Activated gamma-delta T cell treated with anti-CD3 and anti-CD28 coated beads, Interleukin-2, amount 50 U/mL, for 16 hours (primary cell): ENCODE data around the gene MCM3.

Experiments
- DNase-seq: peaks from one replicate; pipeline ENCODE4 v3.0.0-alpha.2; 2020; ENCODE audit warnings: low read depth

Gene MCM3

DNA sequence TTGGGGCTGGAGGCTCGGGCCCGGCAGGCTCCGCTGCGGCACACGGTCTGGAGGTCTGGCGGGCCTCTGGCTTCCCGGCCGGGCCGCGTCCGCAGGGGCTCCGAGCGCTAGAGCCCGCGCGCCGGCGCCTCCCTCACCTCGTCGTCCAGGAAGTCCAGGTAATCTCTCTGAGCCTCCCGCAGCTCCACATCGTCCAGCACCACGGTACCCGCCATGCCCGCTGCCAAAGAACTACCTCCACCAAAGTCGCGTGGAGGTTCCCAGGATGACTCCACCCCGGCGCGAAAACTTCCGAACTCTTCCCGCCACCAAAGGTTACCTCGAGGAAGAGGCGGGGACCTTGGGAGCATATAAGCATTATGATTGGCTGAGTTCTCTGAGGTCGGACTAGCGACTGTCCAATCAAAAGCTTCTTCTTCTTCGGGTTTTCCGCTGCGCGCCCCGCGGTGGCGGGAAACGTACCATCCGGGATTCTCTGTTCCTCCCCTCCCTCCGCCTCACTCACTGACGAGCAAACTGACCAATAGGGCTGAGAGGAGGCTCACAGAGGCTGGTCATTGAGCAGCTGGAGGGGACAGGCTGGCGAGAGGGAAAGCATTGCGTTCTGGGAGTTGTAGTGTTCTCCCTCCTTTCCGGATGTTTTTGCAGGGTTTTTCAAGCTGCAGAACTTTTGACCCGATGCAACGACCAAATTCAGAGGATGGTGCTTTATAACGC lies at the start of gene MCM3:
Gene MCM3 (minus strand): TSS at position 283 of the 717 bp plus-strand sequence. CDS start 68 bp downstream, at position 215.
- DNase-seq, result peak; percentile 93

DNA sequence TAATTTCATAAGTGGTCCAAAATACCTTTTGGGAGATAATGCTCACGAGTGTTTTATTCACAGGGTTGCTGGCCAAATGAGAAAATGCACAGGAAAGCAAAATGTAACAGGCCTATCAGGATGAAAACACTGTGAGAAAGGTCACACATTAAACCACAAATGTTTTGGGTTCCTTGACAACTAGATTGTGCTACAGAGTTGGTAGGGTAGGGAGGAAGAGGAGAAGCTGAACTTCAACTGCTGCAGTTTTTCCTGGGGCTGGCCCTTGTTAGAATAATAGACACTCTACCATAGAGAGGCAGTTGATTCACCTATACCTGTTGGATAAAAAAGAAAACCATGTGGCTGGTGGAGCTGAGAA lies 49.3 kb upstream of the MCM3 start:
- DNase-seq, result no peak

DNA sequence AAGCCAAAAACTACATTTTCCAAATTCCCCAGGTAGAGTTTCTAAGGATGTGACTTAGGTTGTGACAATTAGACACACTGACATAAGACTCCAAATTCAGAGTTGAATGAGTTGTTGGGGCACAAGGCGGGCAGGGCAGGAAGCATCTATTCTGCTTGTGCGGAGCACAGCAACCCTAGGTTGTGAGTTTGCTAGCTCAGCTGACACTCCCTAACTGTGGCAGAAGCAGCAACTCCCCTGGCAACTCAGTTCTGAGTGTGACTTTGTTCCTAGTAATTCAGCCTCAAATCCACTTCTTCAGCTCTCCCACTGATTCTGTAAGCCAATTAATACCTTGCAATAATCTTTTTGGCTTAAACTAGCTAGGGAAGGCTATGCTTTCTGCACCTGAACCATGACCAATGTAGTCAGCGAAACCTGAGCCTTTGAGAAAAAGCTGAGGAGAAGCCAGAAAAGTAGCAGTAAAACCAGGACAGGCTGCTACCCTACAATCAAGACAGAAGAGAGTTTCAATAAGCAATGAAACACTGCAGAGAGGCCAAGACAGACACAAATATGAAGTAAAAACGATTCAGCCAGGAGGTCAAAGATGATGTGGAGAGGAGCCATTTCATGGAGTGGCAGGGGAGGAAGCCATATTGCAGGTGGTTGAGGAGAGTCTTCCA lies 47.4 kb upstream of the MCM3 start:
- no peak for DNase-seq

DNA sequence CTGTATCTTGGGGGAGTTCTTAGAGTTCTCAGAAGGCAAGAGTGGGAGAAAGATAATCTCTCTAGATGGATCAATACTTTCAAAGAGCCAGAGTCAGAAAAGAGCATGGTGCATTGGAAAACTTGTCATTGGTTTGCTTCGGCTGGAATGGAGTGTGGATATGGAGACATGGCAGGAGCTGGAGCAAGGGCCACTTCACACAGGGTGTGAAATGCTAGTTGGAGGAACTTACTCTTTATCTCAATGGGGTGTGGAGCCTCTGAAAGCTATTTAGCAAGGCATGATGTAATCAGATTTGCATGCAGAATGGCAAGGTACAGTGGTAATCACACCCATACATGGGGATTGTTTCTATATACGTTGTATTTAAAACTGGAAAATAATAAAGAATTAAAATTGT lies 45.9 kb upstream of the MCM3 start:
- no peak for DNase-seq

DNA sequence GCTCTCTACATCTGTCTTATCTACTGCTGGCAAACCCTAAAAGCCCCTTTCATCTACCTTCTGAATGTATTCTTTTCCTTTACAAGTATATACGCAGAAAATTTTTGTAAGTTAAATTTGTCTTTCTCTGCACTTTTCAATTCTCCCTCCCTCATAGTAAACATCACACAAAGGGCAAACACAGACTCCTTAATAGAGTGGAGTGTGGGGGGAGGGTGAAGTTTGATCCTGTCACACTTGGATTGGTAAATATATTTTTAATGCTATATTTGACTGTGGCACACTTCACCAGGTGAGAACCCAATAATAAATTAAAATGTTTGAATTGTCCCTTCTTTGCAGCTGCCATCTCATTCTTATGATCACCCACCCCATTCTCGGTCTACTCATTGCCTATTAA lies 44.2 kb upstream of the MCM3 start:
- no peak for DNase-seq

DNA sequence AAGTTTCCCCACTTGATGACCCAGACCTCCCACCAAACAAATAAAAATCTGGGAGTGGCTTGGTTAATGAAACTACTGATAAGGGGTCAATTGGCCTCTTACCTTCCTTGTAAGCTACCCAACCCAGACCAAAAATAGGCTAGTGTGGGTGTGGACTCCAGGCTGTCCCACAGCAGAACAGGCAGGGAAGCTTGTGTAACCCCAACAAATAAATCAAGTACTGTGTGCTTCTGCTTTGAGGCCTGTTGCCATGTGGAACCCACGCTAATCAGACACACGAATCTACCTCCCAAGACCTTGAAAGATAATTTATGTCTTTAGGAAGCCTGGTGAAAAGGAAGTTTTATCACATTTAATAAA lies 43.7 kb upstream of the MCM3 start:
- DNase-seq, result no peak

DNA sequence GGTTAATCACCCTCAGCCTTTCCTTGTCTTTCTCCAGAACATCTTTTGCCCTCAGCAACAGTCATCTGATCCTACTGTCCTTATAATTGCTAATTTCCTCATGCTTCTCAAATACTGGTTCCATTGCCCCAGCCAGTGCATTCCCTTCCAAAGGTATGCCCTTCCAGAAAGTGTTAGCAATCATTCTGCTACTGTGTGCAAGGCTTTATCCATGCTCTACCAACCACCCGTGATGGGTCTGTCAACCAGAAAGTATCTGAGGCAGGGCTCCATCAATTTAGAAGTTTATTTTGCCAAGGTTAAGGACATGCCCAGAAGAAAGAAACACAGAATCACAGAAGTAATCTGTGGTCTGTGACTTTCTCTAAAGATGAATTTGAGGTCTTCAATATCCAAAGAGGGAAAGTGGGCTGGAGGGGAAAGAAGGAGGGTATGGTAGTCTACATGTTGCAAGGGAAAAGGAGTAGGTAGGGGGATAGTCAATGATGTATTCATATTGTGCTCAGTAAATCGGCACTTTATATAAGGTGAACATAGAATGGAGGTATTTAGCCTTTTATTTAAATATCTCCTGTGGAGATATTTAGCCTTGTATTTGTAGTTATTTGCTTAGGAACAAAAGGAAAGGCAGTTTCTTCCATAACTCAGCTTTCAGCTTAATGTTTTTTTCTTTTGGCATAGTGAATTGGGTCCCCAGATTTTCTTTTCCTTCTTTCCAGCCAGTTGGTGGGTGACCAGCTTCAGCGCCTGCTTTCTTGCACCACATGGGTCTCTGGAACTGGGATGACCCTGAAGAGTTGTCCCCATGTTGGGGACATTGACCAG lies 42.2 kb upstream of the MCM3 start:
- no peak for DNase-seq

DNA sequence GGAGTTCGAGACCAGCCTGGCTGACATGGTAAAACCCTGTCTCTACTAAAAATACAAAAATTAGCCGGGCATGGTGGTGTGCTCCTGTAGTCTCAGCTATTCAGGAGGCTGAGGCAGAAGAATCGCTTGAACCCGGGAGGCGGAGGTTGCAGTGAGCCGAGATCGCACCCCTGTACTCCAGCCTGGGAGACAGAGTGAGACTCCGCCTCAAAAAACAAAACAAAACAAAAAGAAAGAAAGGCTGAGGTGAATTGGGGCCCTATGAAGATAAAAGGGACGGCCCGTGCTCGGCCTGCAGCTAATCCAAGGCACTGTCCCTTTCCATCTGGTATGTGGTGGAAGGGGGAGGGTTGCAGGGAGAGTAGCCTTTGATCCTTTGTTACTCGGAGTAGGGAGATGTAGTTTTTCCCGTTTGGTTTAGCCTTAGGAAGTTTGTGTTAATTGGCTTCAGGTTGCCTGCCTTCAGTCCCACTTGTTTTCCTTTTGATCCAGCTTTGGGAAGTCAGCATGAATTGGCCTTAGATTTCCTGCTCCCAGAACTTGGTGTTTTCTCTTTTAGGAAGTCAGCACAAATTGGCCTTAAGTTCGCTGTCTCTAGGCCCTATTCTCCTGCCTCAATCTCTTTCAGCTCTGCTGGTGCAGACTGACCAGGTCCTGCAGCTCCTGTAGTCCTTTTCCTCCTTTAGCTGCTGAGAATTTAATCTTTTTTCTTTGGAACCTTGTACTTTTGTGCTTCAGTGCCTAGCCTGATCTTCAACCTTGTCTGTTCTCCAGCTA lies 41.3 kb upstream of the MCM3 start:
- no peak for DNase-seq

DNA sequence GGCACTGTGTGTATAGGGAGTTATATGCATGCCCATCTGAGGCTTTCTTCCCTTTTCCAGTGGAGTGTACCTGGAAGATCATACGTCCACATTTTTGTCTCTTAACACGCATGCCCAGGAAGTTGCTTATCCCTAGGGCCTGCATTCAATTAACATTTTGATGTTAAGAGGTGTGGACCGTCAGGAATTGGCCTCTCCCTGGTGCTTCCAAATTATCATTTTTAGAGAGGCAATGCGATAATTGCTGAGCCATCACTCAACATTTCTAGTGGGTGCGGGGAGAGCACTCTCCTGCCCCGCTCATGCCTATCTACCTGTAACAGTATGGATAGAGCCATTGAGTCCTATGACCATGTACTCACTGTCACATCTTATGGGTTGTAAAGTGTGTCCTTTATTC lies 39.6 kb upstream of the MCM3 start:
- no peak for DNase-seq

DNA sequence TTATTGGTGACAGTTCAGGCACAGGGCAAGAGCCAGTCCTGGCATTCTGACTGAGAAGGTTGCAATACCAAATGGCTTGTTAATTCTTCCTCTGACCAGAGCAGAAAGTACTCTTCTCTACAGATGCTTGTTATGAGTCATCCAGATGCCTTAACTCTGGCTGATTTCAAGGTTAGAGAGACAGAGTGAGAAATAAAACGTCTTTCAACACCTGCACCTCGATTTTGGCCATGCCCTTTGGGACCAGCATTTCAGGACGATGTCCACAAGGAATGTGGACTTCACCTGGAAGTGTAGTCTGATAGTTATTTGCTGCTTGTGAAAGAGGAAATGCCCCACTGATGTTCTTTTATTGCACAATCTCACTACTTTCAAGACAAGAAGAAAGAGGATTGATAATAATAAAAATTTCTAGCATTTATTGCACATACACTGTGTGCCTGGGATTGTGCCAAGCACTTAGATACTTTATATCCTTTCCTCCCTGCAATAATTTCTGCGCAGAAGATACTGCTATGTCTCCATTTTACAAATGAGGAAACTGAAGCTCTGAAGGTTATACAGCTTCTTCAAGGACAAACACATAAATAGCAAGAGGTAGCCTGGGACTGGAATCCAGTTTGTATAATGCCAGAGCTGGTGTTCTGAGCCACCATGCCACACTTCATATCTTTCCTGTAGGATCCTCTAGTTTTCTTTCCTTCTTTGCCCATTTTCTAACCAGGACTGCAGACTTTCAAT lies 33.5 kb upstream of the MCM3 start:
- DNase-seq, result no peak

DNA sequence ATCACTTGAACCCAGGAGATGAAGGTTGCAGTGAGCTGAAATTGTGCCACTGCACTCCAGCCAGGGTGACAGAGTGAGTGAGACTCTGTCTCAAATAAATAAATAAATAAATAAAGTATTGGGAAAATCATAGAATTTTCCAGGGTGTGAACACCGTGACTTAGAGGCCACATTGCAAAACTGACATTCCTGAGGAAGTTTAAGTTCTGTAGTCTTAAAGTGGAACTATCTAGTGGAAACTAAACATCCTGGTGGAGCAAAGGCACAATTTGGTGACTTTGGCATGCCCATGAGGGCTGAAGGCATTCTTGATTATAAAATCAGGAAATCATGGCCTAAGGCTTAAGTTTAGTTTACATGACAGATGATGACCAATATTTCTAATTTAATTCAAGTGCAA lies 32.7 kb upstream of the MCM3 start:
- no peak for DNase-seq

DNA sequence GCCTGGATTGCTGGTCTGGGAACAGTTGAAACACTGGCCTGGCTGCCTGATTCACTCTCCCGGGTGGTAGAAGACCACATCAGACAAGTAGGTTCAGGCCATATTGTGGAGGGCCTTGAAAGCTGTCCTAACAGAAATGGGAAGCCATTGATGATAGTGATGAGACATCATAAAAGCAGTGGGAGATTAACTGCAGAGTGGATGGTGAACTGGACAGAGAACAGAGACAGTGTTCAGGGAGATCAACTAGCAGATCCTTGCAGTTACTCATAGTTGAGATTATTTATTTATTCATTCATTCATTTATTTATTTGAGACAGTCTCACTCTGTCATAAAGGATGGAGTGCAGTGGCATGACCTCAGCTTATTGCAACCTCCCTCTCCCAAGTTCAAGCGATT lies 30.2 kb upstream of the MCM3 start:
- DNase-seq, result no peak

DNA sequence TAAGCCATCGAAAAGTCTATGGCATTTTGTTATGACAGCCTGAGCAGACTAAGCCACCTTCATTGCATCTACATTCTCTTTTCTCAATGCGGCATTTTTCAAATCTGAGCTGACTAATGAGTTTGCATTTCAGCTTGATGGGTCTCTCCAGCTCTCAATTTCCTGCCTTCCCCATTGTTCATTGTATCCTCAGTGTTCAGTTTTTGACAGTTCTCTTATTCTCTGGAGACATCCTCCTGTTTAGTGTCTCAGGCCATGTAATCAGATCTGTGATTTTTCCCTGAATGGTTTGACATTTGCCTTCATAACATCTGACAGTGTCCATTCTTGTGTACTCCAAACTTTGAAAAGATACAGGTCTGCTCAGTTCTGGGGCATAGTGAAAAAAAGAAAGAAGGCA lies 27.9 kb upstream of the MCM3 start:
- no peak for DNase-seq

DNA sequence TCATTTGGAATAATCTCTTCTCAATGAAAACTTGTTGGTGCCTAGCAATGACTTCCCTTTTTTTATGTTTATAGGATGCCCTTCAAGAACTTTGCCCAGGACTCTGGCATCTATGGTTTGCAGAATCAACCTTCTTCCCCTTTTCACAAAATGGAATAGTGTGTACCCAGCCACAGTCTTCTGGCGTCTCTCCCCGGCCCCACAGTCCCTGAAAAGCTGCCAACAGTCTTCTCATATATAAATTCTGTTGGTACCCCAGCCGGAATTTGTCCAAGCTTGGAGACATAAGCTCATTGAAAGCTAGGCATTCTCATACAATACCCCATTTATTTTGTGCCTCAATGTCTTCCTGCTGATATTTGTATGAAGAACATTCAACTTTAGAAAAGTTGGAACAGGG lies 26.4 kb upstream of the MCM3 start:
- DNase-seq, result no peak

DNA sequence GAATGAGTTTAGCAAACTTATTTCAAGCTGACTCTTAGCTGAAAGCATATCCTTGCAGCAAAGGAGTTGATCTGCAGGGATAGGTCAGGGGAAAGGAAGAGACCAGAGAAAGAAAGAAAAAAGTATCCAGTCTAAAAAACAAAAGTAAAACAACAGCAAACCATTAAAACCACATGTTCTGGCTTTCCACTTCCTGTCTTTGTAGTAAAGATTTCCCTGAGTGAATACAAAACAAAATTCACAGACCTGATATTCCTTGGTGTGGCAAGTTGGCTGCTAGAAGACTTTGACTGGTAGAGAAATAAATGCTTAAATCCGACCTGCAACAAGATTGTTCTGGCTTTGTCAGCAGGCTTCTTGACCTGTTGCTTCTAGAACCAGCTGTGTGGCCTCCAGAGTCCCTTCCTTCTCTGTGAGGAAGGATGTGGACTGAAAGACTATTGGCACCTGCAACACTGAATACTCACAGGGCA lies 23.4 kb upstream of the MCM3 start:
- DNase-seq, result no peak

DNA sequence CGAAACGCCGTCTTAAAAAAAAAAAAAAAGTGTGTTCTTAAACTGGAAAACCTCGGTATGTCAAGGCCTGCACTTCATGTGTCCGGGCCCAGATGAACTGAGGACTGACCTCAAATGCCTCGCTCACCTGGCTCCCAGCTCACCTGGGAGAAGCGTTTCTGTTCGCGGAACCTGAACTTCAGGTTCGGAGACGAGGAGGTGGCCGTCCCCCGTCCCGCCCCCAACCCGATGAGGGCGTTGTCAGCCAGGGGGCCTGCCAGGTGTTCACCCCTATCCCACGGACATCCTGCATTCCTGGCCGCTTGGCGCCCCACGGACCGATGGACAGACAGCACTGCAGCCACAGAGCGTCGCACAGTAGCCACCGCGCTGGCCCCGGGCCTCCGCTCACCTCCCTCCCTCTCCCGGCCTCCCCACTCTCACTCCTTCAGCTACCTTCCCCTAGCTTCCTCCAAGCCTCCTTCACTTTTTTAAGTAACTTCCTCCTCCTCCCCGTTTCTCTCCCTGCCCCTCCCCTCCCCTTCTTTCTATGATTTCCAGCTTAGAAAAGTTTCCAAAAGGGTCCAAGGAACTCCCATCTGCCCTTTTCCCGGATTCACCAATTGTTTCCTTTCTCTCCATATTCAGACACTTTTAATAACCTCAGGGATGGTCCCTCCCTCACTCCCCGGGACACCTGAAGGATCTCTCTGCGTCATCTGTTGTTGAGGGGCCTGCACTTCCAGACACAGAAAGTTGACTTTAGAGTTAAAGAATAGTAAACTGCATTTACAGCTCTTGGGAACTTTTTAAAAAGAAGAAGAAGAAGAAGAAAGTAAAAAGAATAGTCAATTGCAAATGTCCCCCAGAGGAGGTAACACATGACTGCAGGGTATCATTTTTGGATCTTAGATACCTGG lies 22.7 kb upstream of the MCM3 start:
- no peak for DNase-seq

DNA sequence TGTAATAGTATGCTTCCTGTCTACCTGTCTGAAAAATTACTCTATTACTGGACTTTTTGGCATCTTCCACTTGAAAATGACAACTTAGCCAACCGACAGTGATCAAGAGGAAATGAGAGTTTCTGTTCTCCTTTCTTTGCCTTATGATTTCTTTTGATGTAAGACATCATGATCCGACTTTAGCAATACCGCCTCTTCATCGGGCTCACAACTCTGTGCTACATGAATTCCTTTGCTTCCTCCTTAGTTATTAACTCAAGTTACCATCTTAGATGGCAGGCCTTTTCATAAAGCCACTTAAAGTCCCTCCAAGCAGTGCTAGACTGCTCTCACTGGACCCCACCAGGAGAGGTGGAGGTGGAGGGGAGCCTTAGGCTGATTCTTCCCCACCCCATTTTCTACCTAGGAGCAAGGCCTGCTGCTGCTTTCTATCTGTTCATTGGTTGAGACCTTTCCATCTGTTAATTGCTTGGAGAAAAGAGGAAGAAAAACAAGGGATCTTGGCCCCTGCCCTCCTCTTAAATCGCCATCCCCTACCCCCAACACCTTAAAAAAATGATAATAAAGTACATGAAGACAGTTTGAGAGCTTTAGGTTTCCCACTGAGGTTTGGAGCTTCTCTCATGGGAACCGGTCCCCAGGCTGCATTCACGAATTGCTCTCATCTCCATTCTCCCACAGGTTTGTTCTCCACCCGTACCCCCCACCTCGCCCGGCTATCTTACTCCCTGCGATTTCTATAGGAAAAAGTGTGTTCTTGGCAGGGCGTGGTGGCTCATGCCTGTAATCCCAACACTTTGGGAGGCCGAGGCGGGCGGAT lies 21.6 kb upstream of the MCM3 start:
- DNase-seq, result no peak

DNA sequence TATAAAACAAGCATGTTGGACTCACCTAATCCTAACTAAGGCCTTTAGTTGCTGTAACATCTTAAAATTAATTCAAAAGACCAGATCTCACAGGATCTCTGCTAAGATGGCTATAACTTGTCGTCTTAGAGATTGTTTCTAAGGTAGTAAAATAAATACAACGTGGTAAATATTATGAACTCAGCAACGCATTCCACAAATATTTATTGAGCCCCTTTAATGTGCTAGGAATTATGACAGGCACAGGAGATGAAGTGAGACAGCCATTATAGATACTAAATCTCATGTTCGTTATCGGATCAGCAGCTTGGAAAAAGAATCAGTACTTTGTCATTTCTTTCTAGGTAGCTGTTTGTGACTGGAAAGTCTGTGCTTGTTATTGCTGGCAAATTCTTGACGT lies 20.9 kb upstream of the MCM3 start:
- no peak for DNase-seq

DNA sequence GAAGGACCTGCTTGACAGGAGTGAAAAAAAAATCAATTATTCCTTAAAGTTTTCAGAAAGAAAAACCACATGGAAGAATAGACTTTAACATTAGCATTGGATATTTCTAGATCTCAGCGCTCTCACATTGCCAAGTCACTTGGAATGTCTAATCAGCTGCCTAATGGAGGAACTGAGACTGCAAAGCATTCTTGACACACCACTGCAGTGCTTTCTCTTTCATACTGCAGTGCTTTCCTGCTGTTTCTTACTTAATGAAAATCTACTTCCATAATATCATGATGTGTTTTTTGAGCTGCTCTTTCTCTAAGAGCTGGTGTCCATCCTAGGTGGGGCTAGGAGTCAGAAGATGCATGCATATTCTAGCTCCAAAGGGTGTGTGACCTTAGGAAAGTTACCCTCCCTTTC lies 20.4 kb upstream of the MCM3 start:
- no peak for DNase-seq

DNA sequence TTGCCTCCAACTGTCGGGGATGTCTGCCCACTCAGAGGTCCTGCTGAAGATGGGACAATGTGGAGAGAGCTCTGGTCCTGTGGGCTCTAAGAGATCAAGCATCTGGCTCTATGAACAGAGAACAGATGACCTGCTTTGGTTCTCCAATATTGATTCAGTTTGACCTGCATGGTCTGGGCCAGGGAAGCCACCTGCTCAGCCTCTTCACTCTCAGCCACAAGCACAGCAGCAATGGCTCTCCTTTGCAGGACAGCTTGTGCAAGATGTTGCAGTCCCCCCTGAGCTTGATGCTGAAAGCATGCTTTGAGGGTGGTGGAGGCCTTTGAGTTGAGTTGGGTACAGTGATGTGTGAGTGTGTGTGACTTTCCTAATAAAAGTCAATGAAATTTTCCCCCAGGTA lies 18.6 kb upstream of the MCM3 start:
- DNase-seq, result no peak
